ENCODE data around the gene UTP25. TPM values are rescaled to one million over a fixed set of nuclear protein-coding genes. Genes with fewer than 3 reads are reported as not detected.

UTP25 gene
- total RNA-seq, 2 experiments from 2014 or later, result 6.3 to 6.5 TPM

GRCh38 chr1:209862391-209863356 is 34.9 kb downstream of the UTP25 start:
- ChIA-PET CTCF (interaction anchor here (1.1 to 3.2 kb wide), 3 partner anchors 448 to 511 kb away, joined by 3 to 8 read pairs (median 5); no protein-coding TSS in a partner anchor), POLR2A (no interaction called here)
- no peak for ATAC-seq
- peaks cover 3% of the 10 kb centered on the region for H3K36me3 Mint-ChIP-seq (ENCODE audit: low read depth)
- H3K4me1 Mint-ChIP-seq (ENCODE audit: low read depth), result no peaks in the 10 kb centered on the region
- no peaks in the 10 kb centered on the region for H3K9me3 Mint-ChIP-seq (ENCODE audit: insufficient read depth)
- H3K27ac Mint-ChIP-seq, result no peak overlapping the region
- DNase-seq, result no peak
- peaks cover 15% of the 10 kb centered on the region for H3K27me3 Mint-ChIP-seq (ENCODE audit: low read depth)
- H3K4me3 Mint-ChIP-seq, result no peak overlapping the region

- H3K36me3 Mint-ChIP-seq (ENCODE audit: low read depth), result no peaks in the 10 kb centered on the region
- no peaks in the 10 kb centered on the region for H3K4me1 Mint-ChIP-seq (ENCODE audit: low read depth)
- H3K9me3 Mint-ChIP-seq (ENCODE audit: insufficient read depth), result no peaks in the 10 kb centered on the region
- H3K27me3 Mint-ChIP-seq (ENCODE audit: low read depth), result peaks cover 18% of the 10 kb centered on the region
- H3K4me3 Mint-ChIP-seq, result no peak overlapping the region
- DNase-seq (no peak), ATAC-seq (no peak)
- CTCF ChIA-PET, result interaction anchor here (1.1 kb wide), 1 partner anchor 510 kb away, joined by 3 read pairs; no protein-coding TSS in a partner anchor
- H3K27ac Mint-ChIP-seq, result no peak overlapping the region
- POLR2A ChIA-PET, result no interaction called here
Measured at GRCh38 chr1:209863766-209864485, 36.2 kb downstream of the UTP25 start.

- CTCF ChIA-PET, result no interaction called here
- H3K27me3 Mint-ChIP-seq (ENCODE audit: low read depth), result peaks cover 32% of the 10 kb centered on the region
- ATAC-seq, result no peak
Measured at GRCh38 chr1:209866201-209866600, 38.4 kb downstream of the UTP25 start.

GRCh38 chr1:209869291-209870149 is 41.7 kb downstream of the UTP25 start:
- H3K4me1 Mint-ChIP-seq (ENCODE audit: low read depth), result no peaks in the 10 kb centered on the region
- no peaks in the 10 kb centered on the region for H3K9me3 Mint-ChIP-seq (ENCODE audit: insufficient read depth)
- DNase-seq, result no peak
- no peak overlapping the region for H3K4me3 Mint-ChIP-seq
- H3K27me3 Mint-ChIP-seq (ENCODE audit: low read depth), result peaks cover 25% of the 10 kb centered on the region
- POLR2A ChIA-PET, result no interaction called here
- no peak for ATAC-seq
- no peak overlapping the region for H3K27ac Mint-ChIP-seq
- H3K36me3 Mint-ChIP-seq (ENCODE audit: low read depth), result no peaks in the 10 kb centered on the region
- CTCF ChIA-PET, result interaction anchor here (1.8 to 2.2 kb wide), 2 partner anchors 9 to 11 kb away, joined by 4 to 7 read pairs; no protein-coding TSS in a partner anchor

More at GRCh38 chr1:209866201-209866600, 38.4 kb downstream of the UTP25 start:
- Mint-ChIP-seq H3K9me3 (ENCODE audit: insufficient read depth) (no peaks in the 10 kb centered on the region), H3K27ac (no peak overlapping the region), H3K4me1 (ENCODE audit: low read depth) (no peaks in the 10 kb centered on the region), H3K36me3 (ENCODE audit: low read depth) (no peaks in the 10 kb centered on the region), H3K4me3 (no peak overlapping the region)
- DNase-seq, result no peak
- POLR2A ChIA-PET, result no interaction called here

GRCh38 chr1:209870151-209870831 is 42.5 kb downstream of the UTP25 start:
- peaks cover 25% of the 10 kb centered on the region for H3K27me3 Mint-ChIP-seq (ENCODE audit: low read depth)
- POLR2A ChIA-PET, result no interaction called here

GRCh38 chr1:209871006-209871405 is 43.2 kb downstream of the UTP25 start:
- no peaks in the 10 kb centered on the region for H3K36me3 Mint-ChIP-seq (ENCODE audit: low read depth)
- CTCF ChIA-PET, result interaction anchor here (2.2 kb wide), 2 partner anchors 11 to 13 kb away, joined by 4 to 6 read pairs; no protein-coding TSS in a partner anchor
- no peak overlapping the region for H3K4me3 Mint-ChIP-seq
- H3K27ac Mint-ChIP-seq, result no peak overlapping the region
- no peaks in the 10 kb centered on the region for H3K9me3 Mint-ChIP-seq (ENCODE audit: insufficient read depth)
- no peak for ATAC-seq
- POLR2A ChIA-PET, result no interaction called here
- no peaks in the 10 kb centered on the region for H3K4me1 Mint-ChIP-seq (ENCODE audit: low read depth)
- peaks cover 25% of the 10 kb centered on the region for H3K27me3 Mint-ChIP-seq (ENCODE audit: low read depth)
- no peak for DNase-seq

More at GRCh38 chr1:209870151-209870831, 42.5 kb downstream of the UTP25 start:
- no peak for ATAC-seq
- Mint-ChIP-seq H3K9me3 (ENCODE audit: insufficient read depth) (no peaks in the 10 kb centered on the region), H3K27ac (no peak overlapping the region), H3K36me3 (ENCODE audit: low read depth) (no peaks in the 10 kb centered on the region), H3K4me3 (no peak overlapping the region), H3K4me1 (ENCODE audit: low read depth) (no peaks in the 10 kb centered on the region)
- DNase-seq, result no peak
- CTCF ChIA-PET, result interaction anchor here (2.2 kb wide), 2 partner anchors 10 to 12 kb away, joined by 4 to 6 read pairs; no protein-coding TSS in a partner anchor

GRCh38 chr1:209871430-209871829 is 43.7 kb downstream of the UTP25 start:
- POLR2A ChIA-PET, result no interaction called here
- Mint-ChIP-seq H3K4me3 (no peak overlapping the region), H3K4me1 (ENCODE audit: low read depth) (no peaks in the 10 kb centered on the region), H3K36me3 (ENCODE audit: low read depth) (no peaks in the 10 kb centered on the region), H3K9me3 (ENCODE audit: insufficient read depth) (no peaks in the 10 kb centered on the region), H3K27ac (no peak overlapping the region), H3K27me3 (ENCODE audit: low read depth) (peaks cover 21% of the 10 kb centered on the region)
- DNase-seq, result no peak
- CTCF ChIA-PET, result interaction anchor here (2.2 kb wide), 1 partner anchor 11 kb away, joined by 6 read pairs; no protein-coding TSS in a partner anchor
- no peak for ATAC-seq

GRCh38 chr1:209873067-209873799 is 45.5 kb downstream of the UTP25 start:
- DNase-seq, result no peak
- POLR2A ChIA-PET, result no interaction called here
- peaks cover 19% of the 10 kb centered on the region for H3K27me3 Mint-ChIP-seq (ENCODE audit: low read depth)
- no peak for ATAC-seq
- H3K4me3 Mint-ChIP-seq, result no peak overlapping the region
- no peak overlapping the region for H3K27ac Mint-ChIP-seq
- CTCF ChIA-PET, result interaction anchor here (1.5 kb wide), 1 partner anchor 46 kb away, joined by 3 read pairs; no protein-coding TSS in a partner anchor
- no peaks in the 10 kb centered on the region for H3K9me3 Mint-ChIP-seq (ENCODE audit: insufficient read depth)
- no peaks in the 10 kb centered on the region for H3K36me3 Mint-ChIP-seq (ENCODE audit: low read depth)
- no peaks in the 10 kb centered on the region for H3K4me1 Mint-ChIP-seq (ENCODE audit: low read depth)

- ChIA-PET POLR2A (no interaction called here), CTCF (interaction anchor here (1.0 to 1.4 kb wide), 2 partner anchors 15 to 16 kb away, joined by 3 read pairs; no protein-coding TSS in a partner anchor)
- DNase-seq (no peak), ATAC-seq (no peak)
- H3K9me3 Mint-ChIP-seq (ENCODE audit: insufficient read depth), result no peaks in the 10 kb centered on the region
- no peaks in the 10 kb centered on the region for H3K4me1 Mint-ChIP-seq (ENCODE audit: low read depth)
- no peak overlapping the region for H3K4me3 Mint-ChIP-seq
- no peaks in the 10 kb centered on the region for H3K36me3 Mint-ChIP-seq (ENCODE audit: low read depth)
- H3K27ac Mint-ChIP-seq, result no peak overlapping the region
- H3K27me3 Mint-ChIP-seq (ENCODE audit: low read depth), result peaks cover 10% of the 10 kb centered on the region
Measured at GRCh38 chr1:209875515-209875914, 47.7 kb downstream of the UTP25 start.

GRCh38 chr1:209876078-209876800 is 48.5 kb downstream of the UTP25 start:
- Mint-ChIP-seq H3K4me3 (no peak overlapping the region), H3K27me3 (ENCODE audit: low read depth) (peaks cover 5% of the 10 kb centered on the region), H3K36me3 (ENCODE audit: low read depth) (no peaks in the 10 kb centered on the region), H3K9me3 (ENCODE audit: insufficient read depth) (no peaks in the 10 kb centered on the region), H3K4me1 (ENCODE audit: low read depth) (no peaks in the 10 kb centered on the region), H3K27ac (no peak overlapping the region)
- ATAC-seq (no peak), DNase-seq (no peak)
- CTCF ChIA-PET, result interaction anchor here (1.0 to 1.4 kb wide), 2 partner anchors 16 to 17 kb away, joined by 3 read pairs; no protein-coding TSS in a partner anchor
- POLR2A ChIA-PET, result no interaction called here

Data from activated CD8-positive, alpha-beta T cell treated with anti-CD3 and anti-CD28 coated beads, Interleukin-2, amount 10 ng/mL, durations not matched to agents 7 days and 5 days (primary cell).